IgD-negative memory B cell (primary cell): ENCODE measurements around the gene CCDC87. TPM values are rescaled to one million over a fixed set of nuclear protein-coding genes. Genes with fewer than 3 reads are reported as not detected.

ENCODE experiments used
- H3K27ac Mint-ChIP-seq, 3 donors: one replicate each; pipeline ENCODE4 v1.8.0; 2020 to 2022; ENCODE audit warnings: mild to moderate bottlenecking in 3 of 3, mixed read lengths in 3 of 3, moderate library complexity in 1 of 3
- H3K27me3 Mint-ChIP-seq: one replicate; pipeline ENCODE4 v1.8.0; 2021; ENCODE audit warnings: mixed read lengths
- H3K36me3 Mint-ChIP-seq: one replicate; pipeline ENCODE4 v1.8.0; 2020; ENCODE audit warnings: mild to moderate bottlenecking, mixed read lengths
- H3K4me1 Mint-ChIP-seq, 3 donors: one replicate each; pipeline ENCODE4 v1.8.0; 2020 to 2022; ENCODE audit warnings: mixed read lengths in 3 of 3, mild to moderate bottlenecking in 1 of 3
- H3K4me3 Mint-ChIP-seq, 4 donors: one replicate each; pipeline ENCODE4 v1.8.0; 2020 to 2022; ENCODE audit warnings: mild to moderate bottlenecking in 4 of 4, mixed read lengths in 4 of 4, moderate library complexity in 3 of 4
- H3K9me3 Mint-ChIP-seq, 3 donors: one replicate each; pipeline ENCODE4 v1.8.0; 2020 to 2021; ENCODE audit warnings: mixed read lengths in 3 of 3, mild to moderate bottlenecking in 1 of 3
- polyA plus RNA-seq: library from polyadenylated mRNA; unstranded; fragments of 300-500 nt; fragmentation: Illumina TruSeq; gene quantifications from one replicate; pipeline ENCODE4 v1.2.3, GENCODE V29; 2021

The CCDC87 gene
- polyA plus RNA-seq, 1 donor from 2014 or later = not detected

DNA sequence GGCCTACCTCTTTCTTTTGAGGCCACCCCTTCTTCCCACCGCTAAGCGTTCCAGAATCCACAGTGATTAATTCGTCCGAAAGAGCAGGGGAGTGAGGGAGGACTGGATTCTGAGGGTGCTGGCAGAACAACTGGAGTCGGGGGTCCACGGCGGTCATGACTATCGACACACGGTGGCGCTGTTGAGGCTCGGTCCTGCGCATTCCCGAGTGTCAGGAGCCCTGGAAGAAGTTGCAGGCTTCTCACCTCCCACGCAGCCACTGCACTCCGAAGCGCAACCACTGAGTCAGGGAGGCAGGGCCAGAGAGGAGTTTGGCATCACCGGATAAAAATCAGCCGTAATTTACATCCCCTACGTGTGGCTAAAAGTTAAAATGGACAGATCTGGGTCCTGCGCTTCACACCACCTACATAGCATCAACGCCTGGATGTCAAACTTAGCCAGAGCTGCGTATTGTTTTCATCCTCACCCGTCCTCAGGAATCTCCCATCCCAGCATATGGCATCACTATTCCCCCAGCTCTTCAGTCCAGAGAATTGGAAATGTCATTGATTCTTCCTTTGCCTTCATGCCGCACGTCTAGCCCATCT lies 13.8 kb downstream of the CCDC87 start:
- Mint-ChIP-seq H3K36me3 (no peaks in the 10 kb centered on the region), H3K27ac (no peak overlapping the region), H3K27me3 (peaks cover 4% of the 10 kb centered on the region), H3K9me3 (peaks cover 0 to 6% (median 4%) of the 10 kb centered on the region in 3 donors), H3K4me3 (peak overlapping the region in 2 of 4 donors; percentile 84 to 85), H3K4me1 (peaks cover 0 to 6% (median 6%) of the 10 kb centered on the region in 3 donors)

DNA sequence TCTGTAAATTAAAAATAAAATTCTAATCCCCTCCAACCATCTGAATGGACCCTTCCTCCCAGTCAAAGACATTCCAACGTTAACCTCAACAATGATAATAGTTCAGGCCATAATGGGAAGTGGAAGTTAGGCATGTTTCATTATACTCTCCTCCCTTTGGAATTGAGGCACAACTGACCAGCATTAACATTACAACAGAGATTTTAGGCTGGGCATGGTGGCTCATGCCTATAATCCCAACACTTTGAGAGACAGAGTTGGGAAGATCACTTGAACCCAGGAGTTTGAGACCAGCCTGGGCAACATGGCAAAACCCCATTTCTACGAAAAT lies 22.0 kb downstream of the CCDC87 start:
- Mint-ChIP-seq H3K9me3 (peaks cover 0 to 2% (median 0%) of the 10 kb centered on the region in 3 donors), H3K27ac (no peak overlapping the region), H3K27me3 (peaks cover 11% of the 10 kb centered on the region), H3K4me3 (peak overlapping the region in 1 of 4 donors; percentile 1), H3K36me3 (no peaks in the 10 kb centered on the region), H3K4me1 (peaks cover 0 to 3% (median 2%) of the 10 kb centered on the region in 3 donors)

DNA sequence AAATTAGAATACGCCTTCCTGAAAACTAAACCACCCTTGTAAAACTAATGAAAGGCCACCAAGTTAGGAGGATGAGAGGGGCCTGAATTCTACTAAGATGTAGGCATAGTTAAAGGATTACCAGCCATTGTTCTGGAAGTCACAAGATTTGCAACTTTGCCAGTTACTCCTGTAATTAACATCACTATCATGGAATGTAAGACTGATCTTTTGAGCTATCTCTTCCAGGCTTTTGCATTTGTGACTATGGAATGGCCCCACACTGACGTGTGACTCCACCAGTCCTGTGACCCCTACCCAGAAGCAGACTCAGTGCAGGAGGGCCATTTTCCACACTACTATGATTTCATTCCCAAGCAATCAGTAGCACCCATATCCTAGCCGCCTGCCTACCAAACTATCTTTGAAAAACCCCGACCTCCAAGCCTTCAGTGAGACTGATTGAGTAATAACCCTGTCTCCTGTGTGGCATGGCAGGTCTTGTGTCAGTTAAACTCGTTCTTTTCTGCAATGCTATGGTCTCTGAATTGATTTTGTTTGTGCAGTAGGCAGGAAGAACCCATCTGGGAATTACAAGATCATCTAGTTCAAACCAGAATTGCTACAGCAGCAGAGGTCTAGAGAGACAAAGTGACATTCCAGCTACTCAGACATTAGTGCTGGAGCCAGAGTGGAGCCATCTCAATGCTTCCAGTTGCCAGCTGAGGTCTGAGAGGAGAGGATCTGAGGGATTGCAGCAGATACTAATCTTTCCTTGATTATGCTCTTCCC lies 22.6 kb downstream of the CCDC87 start:
- Mint-ChIP-seq H3K9me3 (peaks cover 0 to 2% (median 0%) of the 10 kb centered on the region in 3 donors), H3K36me3 (no peaks in the 10 kb centered on the region), H3K4me1 (peaks cover 0 to 3% (median 2%) of the 10 kb centered on the region in 3 donors), H3K27me3 (peaks cover 9% of the 10 kb centered on the region), H3K27ac (peak overlapping the region in 1 of 3 donors; percentile 27), H3K4me3 (peak overlapping the region in 2 of 4 donors; percentile 49 to 62)

DNA sequence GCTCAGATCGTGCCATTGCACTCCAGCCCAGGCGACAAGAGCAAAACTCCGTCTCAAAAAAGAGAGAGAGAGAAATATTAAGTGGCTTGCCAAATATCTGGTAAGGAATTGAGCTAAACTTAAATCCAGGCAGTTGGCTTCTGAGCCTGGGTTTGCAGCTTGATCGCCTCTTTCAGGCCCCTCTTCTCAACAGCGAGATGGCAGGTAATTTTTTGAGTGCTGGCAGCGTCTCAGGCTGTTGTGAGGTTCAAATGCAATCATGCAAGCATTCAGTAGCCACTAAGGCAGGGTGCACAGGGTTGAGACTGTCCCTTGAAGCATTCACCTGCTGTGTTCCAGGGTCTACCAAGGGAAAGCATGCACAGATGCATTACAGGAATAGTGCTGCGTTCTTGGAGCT lies 23.8 kb downstream of the CCDC87 start:
- H3K4me3 Mint-ChIP-seq = peak overlapping the region in 2 of 4 donors; percentile 53 to 83
- peaks cover 0 to 3% (median 2%) of the 10 kb centered on the region in 3 donors for H3K4me1 Mint-ChIP-seq
- H3K27me3 Mint-ChIP-seq = peaks cover 7% of the 10 kb centered on the region
- no peaks in the 10 kb centered on the region for H3K9me3 Mint-ChIP-seq
- no peaks in the 10 kb centered on the region for H3K36me3 Mint-ChIP-seq
- H3K27ac Mint-ChIP-seq = no peak overlapping the region

DNA sequence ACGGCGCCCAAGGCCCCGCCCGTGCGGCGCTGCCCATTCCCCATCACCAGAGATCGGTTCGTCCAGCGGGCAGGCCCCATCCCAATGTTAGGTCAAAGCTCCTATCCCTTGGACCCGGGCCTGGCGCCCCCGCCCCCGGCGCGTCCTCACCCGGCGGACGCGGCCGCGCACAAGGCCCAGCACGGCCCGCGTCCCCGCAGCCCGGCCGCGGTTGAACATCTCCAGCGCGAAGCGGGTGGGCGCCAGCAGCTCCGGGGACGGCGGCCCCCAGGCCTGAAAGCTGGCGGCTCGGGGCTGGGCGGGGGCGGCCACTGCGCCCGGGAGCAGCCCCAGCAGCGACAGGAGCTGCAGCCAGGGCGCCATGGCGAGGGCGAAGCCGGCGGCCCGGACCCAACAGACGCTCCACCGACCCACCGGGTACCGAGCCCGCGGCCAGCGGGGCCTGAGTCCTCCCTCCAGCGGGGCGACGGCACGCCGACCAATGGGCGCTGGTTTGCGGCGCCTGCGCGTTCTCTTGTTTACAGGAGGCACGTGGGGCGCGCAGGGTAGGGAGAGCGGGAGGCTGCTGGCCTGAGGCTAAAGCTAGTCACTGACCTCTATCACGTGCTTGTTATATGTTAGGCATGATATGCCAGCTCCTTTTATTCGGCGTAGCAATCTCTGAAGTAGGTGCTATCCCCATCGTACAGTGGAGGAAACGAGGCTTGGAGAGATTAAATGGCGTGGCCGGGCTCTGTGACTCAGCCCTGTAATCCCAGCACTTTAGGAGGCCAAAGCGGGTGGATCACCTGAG lies 24.5 kb downstream of the CCDC87 start, which contains the start of gene CTSF:
CTSF (minus strand) TSS at position 483 of the 793 bp plus-strand sequence; CDS start at position 363, 120 bp downstream.
- no peaks in the 10 kb centered on the region for H3K9me3 Mint-ChIP-seq
- H3K27me3 Mint-ChIP-seq = peaks cover 4% of the 10 kb centered on the region
- peak within 1 kb of the TSS in 1 of 3 donors; percentile 28 for H3K27ac Mint-ChIP-seq
- H3K36me3 Mint-ChIP-seq = no peaks in the 10 kb centered on the region
- peaks cover 0 to 3% (median 2%) of the 10 kb centered on the region in 3 donors for H3K4me1 Mint-ChIP-seq
- peak within 1 kb of the TSS; percentile 72 to 89 (median 81) for H3K4me3 Mint-ChIP-seq

DNA sequence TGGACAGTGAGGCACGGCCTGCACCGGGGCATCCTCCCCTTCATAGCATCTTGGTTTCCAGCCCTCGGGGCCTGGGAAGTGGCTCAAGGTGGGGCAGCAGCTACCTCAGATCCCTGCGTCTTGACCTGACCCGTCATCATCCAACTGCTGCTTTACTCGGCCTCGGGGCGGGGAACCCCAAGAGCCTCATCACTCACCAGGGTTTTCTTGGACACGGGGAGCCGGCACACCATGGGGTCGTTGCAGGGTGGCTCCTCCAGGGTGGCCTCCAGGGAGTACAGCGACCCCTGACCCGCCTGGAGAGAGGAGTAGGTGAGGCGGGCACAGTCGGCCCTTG lies 25.1 kb downstream of the CCDC87 start:
- H3K27ac Mint-ChIP-seq = no peak overlapping the region
- peak overlapping the region; percentile 63 to 85 (median 78) for H3K4me3 Mint-ChIP-seq
- peaks cover 4% of the 10 kb centered on the region for H3K27me3 Mint-ChIP-seq
- H3K9me3 Mint-ChIP-seq = no peaks in the 10 kb centered on the region
- H3K4me1 Mint-ChIP-seq = peaks cover 0 to 3% (median 2%) of the 10 kb centered on the region in 3 donors
- H3K36me3 Mint-ChIP-seq = no peaks in the 10 kb centered on the region

DNA sequence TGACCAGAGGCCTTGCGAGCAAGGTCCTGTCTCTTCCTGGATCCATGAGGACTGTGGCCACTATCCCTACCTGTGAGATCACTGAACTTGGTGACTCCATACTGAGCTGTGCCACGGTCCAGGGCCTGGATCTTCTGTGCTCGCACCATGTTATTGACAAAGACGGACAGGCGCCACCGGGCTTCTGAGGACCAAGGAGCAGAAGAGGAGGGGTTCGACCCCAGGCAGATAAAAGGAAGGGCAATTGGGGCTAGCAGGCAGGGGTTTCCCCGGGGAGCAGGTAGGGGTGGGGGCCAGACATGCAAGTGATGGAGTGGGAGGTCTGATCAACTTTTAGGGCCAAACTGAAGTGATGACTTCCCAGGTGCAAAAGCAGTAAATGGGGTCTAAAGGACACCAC lies 26.6 kb downstream of the CCDC87 start:
- Mint-ChIP-seq H3K27me3 (peaks cover 6% of the 10 kb centered on the region), H3K27ac (no peak overlapping the region), H3K4me3 (peak overlapping the region in 1 of 4 donors; percentile 35), H3K36me3 (no peaks in the 10 kb centered on the region), H3K4me1 (peaks cover 0 to 3% (median 2%) of the 10 kb centered on the region in 3 donors), H3K9me3 (no peaks in the 10 kb centered on the region)

DNA sequence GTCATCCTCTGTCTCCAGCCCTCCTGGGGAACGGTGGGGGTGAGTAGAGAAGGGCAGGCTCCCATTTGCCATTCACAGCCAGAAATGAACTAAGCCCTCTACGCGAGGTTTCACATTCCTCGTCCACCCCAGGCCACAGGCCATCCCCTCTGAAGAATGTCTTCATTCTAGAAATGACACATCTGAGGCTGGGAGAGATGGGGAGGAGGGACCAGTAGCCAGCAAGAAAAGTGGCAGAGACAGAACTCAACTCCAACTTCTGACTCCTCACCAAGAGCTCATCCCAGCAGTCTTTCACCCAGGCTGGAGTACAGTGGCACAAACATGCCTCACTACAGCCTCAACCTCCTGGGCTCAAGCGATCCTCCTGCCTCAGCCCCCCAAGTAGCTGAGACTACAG lies 27.9 kb downstream of the CCDC87 start:
- Mint-ChIP-seq H3K27ac (peak overlapping the region in 1 of 3 donors; percentile 22), H3K36me3 (no peaks in the 10 kb centered on the region), H3K9me3 (no peaks in the 10 kb centered on the region), H3K4me3 (no peak overlapping the region), H3K4me1 (peaks cover 0 to 3% (median 2%) of the 10 kb centered on the region in 3 donors), H3K27me3 (peaks cover 13% of the 10 kb centered on the region)

DNA sequence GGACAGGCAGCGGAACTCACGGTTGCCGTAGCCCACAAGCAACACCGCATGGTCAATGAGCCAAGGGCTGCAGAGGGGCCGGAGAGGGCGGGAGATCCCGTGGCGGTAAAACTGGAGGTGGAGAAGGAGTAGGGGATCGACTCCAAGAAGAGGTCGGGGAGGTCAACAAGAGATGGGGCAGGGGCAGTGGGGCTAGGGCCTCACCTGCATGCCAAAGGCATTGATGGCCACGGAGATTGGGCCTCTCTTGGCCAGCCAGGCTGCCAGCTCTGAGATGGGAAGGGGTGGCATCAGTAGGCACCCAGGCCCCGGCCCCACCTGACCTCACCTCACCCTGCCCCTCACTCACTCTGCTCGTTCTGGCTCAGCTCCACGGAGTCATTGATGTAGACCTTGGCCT lies 28.3 kb downstream of the CCDC87 start:
- no peaks in the 10 kb centered on the region for H3K36me3 Mint-ChIP-seq
- H3K4me3 Mint-ChIP-seq = no peak overlapping the region
- H3K9me3 Mint-ChIP-seq = no peaks in the 10 kb centered on the region
- peaks cover 13% of the 10 kb centered on the region for H3K27me3 Mint-ChIP-seq
- peak overlapping the region in 1 of 3 donors; percentile 22 for H3K27ac Mint-ChIP-seq
- peaks cover 0 to 3% (median 2%) of the 10 kb centered on the region in 3 donors for H3K4me1 Mint-ChIP-seq

DNA sequence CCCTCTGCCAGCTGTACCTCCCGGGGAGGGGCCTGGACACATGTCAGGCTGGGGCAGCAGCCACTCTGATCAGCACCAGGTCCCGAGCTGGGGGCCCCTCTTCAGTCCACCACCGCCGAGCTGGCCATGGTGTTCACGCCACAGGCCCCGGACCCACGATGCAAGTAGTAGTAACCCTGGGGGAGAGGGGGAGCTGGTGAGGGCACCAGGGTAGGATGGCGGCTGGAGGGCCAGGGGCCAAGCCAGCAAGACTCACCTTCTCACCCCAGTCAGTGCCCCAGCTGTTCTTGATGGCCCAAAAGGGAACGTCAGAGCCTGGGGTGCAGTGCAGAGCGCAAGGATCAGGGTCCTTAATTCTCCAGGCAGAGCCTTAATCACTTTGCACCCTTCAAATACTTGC lies 29.0 kb downstream of the CCDC87 start:
- Mint-ChIP-seq H3K27ac (no peak overlapping the region), H3K36me3 (no peaks in the 10 kb centered on the region), H3K9me3 (no peaks in the 10 kb centered on the region), H3K4me1 (peaks cover 0 to 3% (median 2%) of the 10 kb centered on the region in 3 donors), H3K27me3 (peaks cover 15% of the 10 kb centered on the region), H3K4me3 (no peak overlapping the region)

DNA sequence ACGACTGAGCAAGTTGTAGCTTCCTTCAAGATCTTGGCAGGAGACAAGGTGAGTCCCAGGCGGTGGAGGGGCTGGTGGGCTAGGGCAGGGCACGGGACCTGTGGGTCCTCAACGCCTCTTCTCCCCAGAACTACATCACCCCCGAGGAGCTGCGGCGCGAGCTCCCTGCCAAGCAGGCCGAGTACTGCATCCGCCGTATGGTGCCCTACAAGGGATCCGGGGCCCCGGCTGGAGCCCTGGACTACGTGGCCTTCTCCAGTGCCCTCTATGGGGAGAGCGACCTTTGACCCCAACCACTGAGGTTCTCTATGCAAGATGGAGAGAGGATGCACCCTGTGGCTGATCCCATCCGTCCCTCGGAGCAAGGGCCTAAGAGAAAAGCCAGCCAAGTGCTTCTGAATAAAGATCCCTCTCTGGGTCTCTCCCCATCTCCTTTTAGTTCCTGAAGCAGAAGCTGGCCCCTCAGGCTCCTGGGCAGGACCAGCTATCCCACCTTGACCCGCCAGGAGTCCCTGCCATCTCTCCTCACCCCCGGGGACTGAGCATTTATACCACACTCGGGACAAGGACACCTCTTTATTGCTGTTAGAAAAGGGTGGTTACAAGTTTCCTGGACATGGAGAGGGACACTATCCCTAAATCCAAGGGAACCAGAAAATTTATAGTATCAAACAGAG lies 29.8 kb downstream of the CCDC87 start:
- Mint-ChIP-seq H3K27ac (peak overlapping the region in 1 of 3 donors; percentile 8), H3K27me3 (peaks cover 16% of the 10 kb centered on the region), H3K36me3 (no peaks in the 10 kb centered on the region), H3K9me3 (no peaks in the 10 kb centered on the region), H3K4me3 (no peak overlapping the region), H3K4me1 (peaks cover 0 to 1% (median 0%) of the 10 kb centered on the region in 3 donors)

DNA sequence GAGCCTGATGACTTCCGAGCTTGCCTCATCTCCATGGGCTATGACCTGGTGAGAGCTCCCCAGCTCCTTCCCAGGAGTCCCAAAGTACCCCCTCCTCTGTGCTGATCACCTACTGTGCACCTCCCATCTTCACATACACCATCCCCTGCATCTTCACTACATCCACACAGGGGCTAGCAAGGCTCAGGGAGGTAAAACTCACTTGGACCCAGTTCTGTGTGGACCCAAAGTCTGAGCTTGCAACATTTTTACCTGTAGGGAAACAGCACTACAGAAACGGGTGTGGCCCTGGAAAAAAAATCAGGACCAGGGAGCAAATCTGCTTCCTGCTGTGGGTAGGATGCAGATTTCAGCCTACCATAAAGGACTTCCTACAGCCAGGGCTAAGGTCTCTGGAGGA lies 30.6 kb downstream of the CCDC87 start:
- Mint-ChIP-seq H3K9me3 (no peaks in the 10 kb centered on the region), H3K36me3 (no peaks in the 10 kb centered on the region), H3K4me1 (peaks cover 0 to 1% (median 0%) of the 10 kb centered on the region in 3 donors), H3K27me3 (peaks cover 16% of the 10 kb centered on the region), H3K4me3 (no peak overlapping the region), H3K27ac (no peak overlapping the region)

DNA sequence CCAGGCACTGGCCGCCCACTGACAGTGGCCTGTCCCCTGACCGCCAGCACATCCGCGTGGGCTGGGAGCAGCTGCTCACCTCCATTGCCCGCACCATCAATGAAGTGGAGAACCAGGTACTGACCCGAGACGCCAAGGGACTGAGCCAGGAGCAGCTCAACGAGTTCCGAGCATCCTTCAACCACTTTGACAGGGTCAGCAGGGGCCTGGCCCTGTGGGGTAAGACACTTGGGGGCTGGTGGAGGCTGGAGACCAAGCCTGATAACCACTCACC lies 31.0 kb downstream of the CCDC87 start:
- Mint-ChIP-seq H3K4me3 (no peak overlapping the region), H3K36me3 (no peaks in the 10 kb centered on the region), H3K9me3 (no peaks in the 10 kb centered on the region), H3K27me3 (peaks cover 16% of the 10 kb centered on the region), H3K4me1 (peaks cover 0 to 1% (median 0%) of the 10 kb centered on the region in 3 donors), H3K27ac (peak overlapping the region in 1 of 3 donors; percentile 87)

DNA sequence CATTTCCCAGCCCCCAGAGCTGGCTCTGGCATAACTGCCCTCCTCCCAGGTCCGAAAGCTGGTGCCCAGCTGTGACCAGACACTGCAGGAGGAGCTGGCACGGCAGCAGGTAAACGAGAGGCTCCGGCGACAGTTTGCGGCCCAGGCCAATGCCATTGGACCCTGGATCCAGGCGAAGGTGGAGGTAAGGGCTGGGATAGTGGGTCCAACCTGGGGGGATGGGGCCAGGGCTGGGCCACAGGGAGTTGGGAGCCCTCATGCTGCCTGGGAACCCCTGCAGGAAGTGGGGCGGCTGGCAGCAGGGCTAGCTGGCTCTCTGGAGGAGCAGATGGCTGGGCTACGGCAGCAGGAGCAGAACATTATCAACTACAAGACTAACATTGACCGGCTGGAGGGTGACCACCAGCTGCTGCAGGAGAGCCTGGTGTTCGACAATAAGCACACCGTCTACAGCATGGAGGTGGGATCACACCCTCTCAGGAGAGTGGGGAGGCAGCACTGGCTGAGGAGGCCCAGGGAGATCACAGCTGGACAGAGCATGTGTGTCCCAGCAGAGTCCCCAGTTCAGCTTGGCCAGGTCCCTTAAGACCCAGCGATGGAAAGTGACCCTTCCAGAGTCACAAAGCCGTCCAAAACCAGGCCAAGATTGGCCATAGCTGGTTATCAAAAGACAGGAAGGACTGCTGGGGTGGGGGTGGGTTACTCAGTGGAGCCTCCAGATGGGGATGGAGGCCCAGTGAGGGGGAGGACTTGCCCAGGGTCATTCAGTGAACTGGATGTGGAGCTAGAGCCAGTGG lies 31.5 kb downstream of the CCDC87 start:
- Mint-ChIP-seq H3K4me3 (no peak overlapping the region), H3K27me3 (peaks cover 16% of the 10 kb centered on the region), H3K36me3 (no peaks in the 10 kb centered on the region), H3K9me3 (no peaks in the 10 kb centered on the region), H3K4me1 (no peaks in the 10 kb centered on the region), H3K27ac (peak overlapping the region in 1 of 3 donors; percentile 87)
